Fibroblast of lung (primary cell): Measurements from ENCODE around the gene SLC38A7.

Source experiments
- CTCF ChIP-seq, 2 donors: IDR thresholded peaks in 1 of 2; conservative IDR thresholded peaks in 1 of 2; 1 replicate in 1 of 2; 2 replicates in 1 of 2; pipeline ENCODE4 v1.5.1; 2011 to 2012; ENCODE audit warnings: low read length in 2 of 2, control low read depth in 1 of 2, inconsistent platforms in 1 of 2, low read depth in 1 of 2, mild to moderate bottlenecking in 1 of 2
- EZH2 ChIP-seq: IDR thresholded peaks from 2 replicates; pipeline ENCODE4 v1.5.1; 2012; ENCODE audit warnings: low read length, control low read depth, mild to moderate bottlenecking; ENCODE audit errors: missing control alignments

- no peak for TF ChIP-seq CTCF (conservative IDR thresholded peaks at IDR 0.05 in 1 of 2, IDR thresholded peaks at IDR 0.05 in 1 of 2; ENCODE audit: low read depth in 1 of 2, low read length in 2 of 2)
- no peak for TF ChIP-seq EZH2
These were observed 37.5 kb downstream of the SLC38A7 start for GRCh38 chr16:58647107-58647506.
